AG10803 (cell line): ENCODE data around the gene PLCXD3.

Experiments
- DNase-seq: peaks from one replicate; pipeline ENCODE4 v3.0.0; 2010; ENCODE audit warnings: low read depth
- H3K4me3 ChIP-seq: 2 replicates; pipeline ENCODE4 v1.5.1; 2011; ENCODE audit warnings: mild to moderate bottlenecking, low read length, control low read depth
- CTCF ChIP-seq: conservative IDR thresholded peaks from 2 replicates; pipeline ENCODE4 v1.5.1; 2011; ENCODE audit warnings: mild to moderate bottlenecking, low read length, control low read depth, inconsistent platforms

PLCXD3 gene

GRCh38 chr5:41510176-41510831, at the start of gene PLCXD3:
TSS of gene PLCXD3 (minus strand) at chr5:41510601. CDS start at chr5:41510526, 75 bp downstream.
- H3K4me3 ChIP-seq: no peak within 1 kb of the TSS
- TF ChIP-seq CTCF: no peak
- DNase-seq: no peak

GRCh38 chr5:41559184-41559583, 48.8 kb upstream of the PLCXD3 start:
- no peak for TF ChIP-seq CTCF
- no peak for DNase-seq
- no peak overlapping the region for H3K4me3 ChIP-seq

GRCh38 chr5:41558295-41558694, 47.9 kb upstream of the PLCXD3 start:
- no peak overlapping the region for H3K4me3 ChIP-seq
- no peak for TF ChIP-seq CTCF
- DNase-seq: no peak

- no peak for TF ChIP-seq CTCF
- no peak overlapping the region for H3K4me3 ChIP-seq
- DNase-seq: no peak
These were observed 37.6 kb upstream of the PLCXD3 start for GRCh38 chr5:41547991-41548390.

- H3K4me3 ChIP-seq: no peak overlapping the region
- TF ChIP-seq CTCF: no peak
- DNase-seq: no peak
These were observed 31.8 kb upstream of the PLCXD3 start for GRCh38 chr5:41542183-41542582.

- no peak for TF ChIP-seq CTCF
- DNase-seq: no peak
- no peak overlapping the region for H3K4me3 ChIP-seq
These were observed 29.1 kb upstream of the PLCXD3 start for GRCh38 chr5:41539454-41539853.

- DNase-seq: no peak
- no peak overlapping the region for H3K4me3 ChIP-seq
- no peak for TF ChIP-seq CTCF
These were observed 27.2 kb upstream of the PLCXD3 start for GRCh38 chr5:41537581-41537980.
